HG02678 (cell line): Measurements from ENCODE around the gene SLC9B1.
A peak's percentile ranks its signal among the peaks of the same experiment; 100 is the strongest.
"Not testable (repeated sequence)": the region's sequence is repeated elsewhere in the genome, so short reads cannot be mapped to it uniquely, and the experiment has no call there.

ENCODE experiments used
- ATAC-seq: cut with Tn5 transposase; IDR thresholded peaks from one replicate; pipeline ENCODE4 v1.9.1; 2021; ENCODE audit warnings: mild to moderate bottlenecking, moderate library complexity; ENCODE audit not compliant: unreplicated experiment

The SLC9B1 gene

GRCh38 chr4:102881343-102881742 lies 138.2 kb downstream of the SLC9B1 start:
- no peak for ATAC-seq

DNA sequence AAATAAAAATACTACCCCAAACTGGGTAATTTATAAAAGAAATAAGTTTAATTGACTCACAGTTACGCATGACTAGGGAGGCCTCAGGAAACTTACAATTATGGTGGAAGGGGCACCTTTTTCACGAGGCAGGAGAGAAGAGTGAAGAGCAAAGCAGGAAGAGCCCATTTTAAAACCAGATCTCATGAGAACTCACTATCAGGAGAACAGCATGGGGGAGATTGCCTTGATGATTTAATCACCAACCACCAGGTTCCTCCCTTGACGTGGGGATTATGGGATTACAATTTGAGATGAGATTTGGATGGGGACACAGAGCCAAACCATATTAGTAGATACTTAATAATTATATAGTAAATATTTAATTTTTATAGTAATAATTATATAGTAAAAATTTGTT lies 140.6 kb downstream of the SLC9B1 start:
- ATAC-seq: no peak

DNA sequence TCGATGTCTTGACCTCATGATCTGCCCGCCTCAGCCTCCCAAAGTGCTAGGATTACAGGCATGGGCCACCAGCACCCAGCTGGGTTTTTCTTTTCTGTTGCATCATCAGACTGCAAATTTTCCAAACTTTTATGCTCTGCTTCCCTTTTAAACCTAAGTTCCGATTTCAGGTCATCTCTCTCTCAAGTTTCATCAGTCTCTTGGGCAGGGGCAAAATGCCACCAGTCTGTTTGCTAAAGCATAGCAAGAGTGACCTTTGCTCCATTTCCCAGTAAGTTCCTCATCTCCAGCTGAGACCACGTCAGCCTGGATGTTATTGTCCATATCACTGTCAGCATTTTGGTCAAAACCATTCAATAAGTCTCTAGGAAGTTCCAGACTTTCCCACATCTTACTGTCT lies 141.2 kb downstream of the SLC9B1 start:
- not testable (repeated sequence) for ATAC-seq

DNA sequence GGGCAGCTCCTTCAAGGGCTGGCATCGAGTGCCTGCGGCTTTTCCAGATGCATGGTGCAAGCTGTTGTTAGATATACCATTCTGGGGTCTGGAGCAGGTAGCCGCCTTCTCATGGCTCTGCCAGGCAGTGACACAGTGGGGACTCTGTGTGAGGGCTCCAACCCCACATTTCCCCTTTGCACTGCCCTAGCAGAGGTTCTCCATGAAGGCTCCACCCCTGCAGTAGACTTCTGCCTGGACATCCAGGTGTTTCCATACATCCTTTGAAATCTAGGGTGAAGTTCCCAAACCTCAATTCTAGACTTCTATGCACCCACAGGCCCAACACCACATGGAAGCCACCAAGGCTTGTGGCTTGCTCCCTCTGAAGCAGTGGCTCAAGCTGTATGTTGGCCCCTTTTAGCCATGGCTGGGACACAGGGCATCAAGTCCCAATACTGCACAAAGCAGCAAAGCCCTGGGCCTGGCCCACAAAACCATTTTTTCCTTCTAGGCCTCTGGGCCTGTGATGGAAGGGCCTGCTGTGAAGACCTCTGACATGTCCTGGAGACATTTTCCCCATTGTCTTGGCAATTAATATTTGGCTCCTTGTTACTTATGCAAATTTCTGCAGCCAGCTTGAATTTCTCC lies 141.9 kb downstream of the SLC9B1 start:
- ATAC-seq: not testable (repeated sequence)

DNA sequence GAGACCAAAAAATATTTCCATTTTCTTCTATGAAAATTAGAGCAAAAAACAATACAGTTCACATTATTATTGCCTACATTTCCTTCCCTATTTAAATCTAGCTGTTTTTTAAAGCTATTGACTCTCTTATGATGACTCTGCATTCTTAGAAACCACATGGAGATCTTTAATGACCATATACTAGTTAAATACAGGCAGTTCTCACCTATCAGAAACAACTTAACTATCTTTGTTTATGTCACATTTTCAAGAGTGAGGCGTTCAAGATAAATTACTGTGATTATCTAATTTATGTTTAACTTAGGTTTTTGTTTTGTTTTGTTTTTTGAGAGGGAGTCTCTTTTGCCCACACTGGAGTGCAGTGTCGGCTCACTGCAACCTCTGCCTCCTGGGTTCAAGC lies 147.7 kb downstream of the SLC9B1 start:
- ATAC-seq: no peak

- peak; percentile 25 for ATAC-seq
Observed at GRCh38 chr4:102869569-102870197, 149.8 kb downstream of the SLC9B1 start.

DNA sequence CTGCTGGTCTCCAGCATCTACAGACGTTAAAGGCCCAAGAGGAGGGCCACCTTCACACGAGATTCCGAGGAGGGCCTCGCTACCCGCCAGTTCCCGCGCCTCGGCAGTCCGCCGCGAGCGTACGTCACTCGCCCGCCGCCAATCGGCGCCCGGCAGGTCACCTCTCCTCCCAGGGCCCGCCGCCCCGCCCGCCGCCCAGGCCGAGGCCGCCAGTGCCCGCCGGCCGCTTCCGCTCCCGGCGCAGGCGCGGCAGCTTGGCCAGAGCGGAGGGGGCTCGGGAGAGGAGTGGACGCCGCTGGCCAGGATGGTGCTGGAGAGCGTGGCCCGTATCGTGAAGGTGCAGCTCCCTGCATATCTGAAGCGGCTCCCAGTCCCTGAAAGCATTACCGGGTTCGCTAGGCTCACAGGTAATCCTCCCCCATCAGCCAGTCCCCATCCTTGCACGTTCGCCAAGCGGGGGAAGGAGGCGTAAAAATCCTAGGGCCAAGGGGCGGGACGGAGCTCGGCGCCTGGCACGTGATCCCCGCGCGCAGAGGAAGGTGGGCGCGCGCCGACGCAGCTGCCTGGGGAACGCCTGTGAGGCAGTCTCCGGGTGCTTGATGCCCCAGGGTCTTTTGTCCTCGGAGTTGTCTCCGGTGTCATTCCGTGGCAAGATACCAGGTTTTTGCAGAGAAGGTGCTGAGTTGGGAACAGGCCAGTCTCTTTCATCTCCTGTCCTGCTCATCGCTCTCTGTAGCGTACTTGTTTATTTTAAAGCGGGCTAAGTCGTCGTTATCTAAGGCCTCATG lies 150.5 kb downstream of the SLC9B1 start, which contains the start of gene CISD2:
TSS of gene CISD2 (plus strand) at position 212 of the 788 bp plus-strand sequence. CDS start at position 305, 93 bp downstream.
- peak; percentile 87 for ATAC-seq

GRCh38 chr4:102868153-102868780 lies 151.2 kb downstream of the SLC9B1 start:
- ATAC-seq: no peak

- ATAC-seq: no peak
Observed at GRCh38 chr4:102867278-102868152, 152.0 kb downstream of the SLC9B1 start.

GRCh38 chr4:102865327-102865726 lies 154.2 kb downstream of the SLC9B1 start:
- ATAC-seq: not testable (repeated sequence)

GRCh38 chr4:102862747-102863146 lies 156.8 kb downstream of the SLC9B1 start:
- no peak for ATAC-seq

- ATAC-seq: no peak
Observed at GRCh38 chr4:102862016-102862415, 157.5 kb downstream of the SLC9B1 start.

GRCh38 chr4:102860611-102861324 lies 158.7 kb downstream of the SLC9B1 start:
- no peak for ATAC-seq

DNA sequence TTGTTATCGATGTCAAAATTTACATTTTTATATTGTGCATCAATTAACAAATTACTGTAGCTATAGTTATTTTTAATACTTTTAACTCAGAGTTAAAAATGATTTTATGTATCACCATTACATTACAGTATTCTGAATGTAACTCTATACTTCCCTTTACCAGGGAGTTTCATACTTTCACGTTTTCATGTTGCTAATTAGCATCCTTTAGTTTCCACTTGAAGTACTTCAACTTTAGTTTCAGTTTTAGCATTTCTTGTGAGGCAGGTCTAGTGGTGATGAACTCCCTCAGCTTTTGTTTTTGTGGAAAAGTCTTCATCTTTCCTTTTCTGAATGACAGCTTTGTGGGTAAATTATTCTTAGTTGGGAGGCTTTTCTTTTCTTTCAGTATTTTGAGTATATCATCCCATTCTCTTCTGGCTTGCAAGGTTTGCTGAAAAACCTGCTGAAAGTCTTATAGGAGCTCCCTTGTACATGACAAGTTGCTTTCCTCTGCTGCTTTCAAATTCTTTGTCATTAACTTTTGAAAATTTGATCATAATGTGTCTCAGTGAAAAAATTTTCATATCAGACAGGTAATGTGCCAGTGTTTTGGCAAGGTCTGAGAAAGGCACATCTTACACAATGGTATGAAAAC lies 160.6 kb downstream of the SLC9B1 start:
- no peak for ATAC-seq
